Fibroblast of lung (primary cell): ENCODE measurements around the gene PALLD. TPM values are rescaled to one million over a fixed set of nuclear protein-coding genes. Genes with fewer than 3 reads are reported as not detected.

Experiments used
- DNase-seq, 2 donors: peaks; one replicate each; pipeline versions ENCODE4 v3.0.0 to v3.0.0-alpha.2; 2010; ENCODE audit warnings: low read depth in 2 of 2
- H2AFZ ChIP-seq: 2 replicates; pipeline ENCODE4 v1.5.1; 2012; ENCODE audit warnings: low read length, control low read depth, inconsistent platforms
- H3K27ac ChIP-seq: 2 replicates; pipeline ENCODE4 v1.5.1; 2011; ENCODE audit warnings: low read length, control low read depth; ENCODE audit not compliant: insufficient read depth
- H3K27me3 ChIP-seq: 2 replicates; pipeline ENCODE4 v1.5.1; 2011; ENCODE audit warnings: mild to moderate bottlenecking, low read length; ENCODE audit not compliant: control insufficient read depth, insufficient read depth
- H3K36me3 ChIP-seq: 2 replicates; pipeline ENCODE4 v1.5.1; 2011; ENCODE audit warnings: low read length; ENCODE audit not compliant: control insufficient read depth, insufficient read depth
- H3K4me1 ChIP-seq: 2 replicates; pipeline ENCODE4 v1.5.1; 2011; ENCODE audit warnings: low read length; ENCODE audit not compliant: control insufficient read depth, insufficient read depth; ENCODE audit errors: extremely low read depth
- H3K4me2 ChIP-seq: 2 replicates; pipeline ENCODE4 v1.5.1; 2011; ENCODE audit warnings: low read length, control low read depth; ENCODE audit not compliant: insufficient read depth; ENCODE audit errors: extremely low read depth
- H3K4me3 ChIP-seq, 4 experiments: fragments of 200-600 bp in 1 of 4; sonication (generic) in 1 of 4; replicated peaks in 1 of 4; 2 replicates each; pipeline ENCODE4 v1.5.1; 2011 to 2016; ENCODE audit warnings: low read length in 4 of 4, low read depth in 3 of 4, mild to moderate bottlenecking in 3 of 4, control low read depth in 2 of 4, inconsistent platforms in 1 of 4, mixed read lengths in 1 of 4; ENCODE audit not compliant: insufficient read depth in 1 of 4; ENCODE audit errors: control extremely low read depth in 1 of 4
- H3K79me2 ChIP-seq: 2 replicates; pipeline ENCODE4 v1.5.1; 2012; ENCODE audit warnings: mild to moderate bottlenecking, low read length, inconsistent platforms; ENCODE audit not compliant: control insufficient read depth, insufficient read depth
- H3K9ac ChIP-seq: 2 replicates; pipeline ENCODE4 v1.5.1; 2011; ENCODE audit warnings: mild to moderate bottlenecking, low read length, control low read depth; ENCODE audit not compliant: insufficient read depth
- H3K9me3 ChIP-seq: 2 replicates; pipeline ENCODE4 v1.5.1; 2012; ENCODE audit warnings: low read depth, low read length; ENCODE audit not compliant: control insufficient read depth, insufficient read depth
- H4K20me1 ChIP-seq: 2 replicates; pipeline ENCODE4 v1.5.1; 2011; ENCODE audit warnings: low read length; ENCODE audit not compliant: control insufficient read depth, insufficient read depth; ENCODE audit errors: extremely low read depth
- EZH2 ChIP-seq: IDR thresholded peaks from 2 replicates; pipeline ENCODE4 v1.5.1; 2012; ENCODE audit warnings: low read length, control low read depth, mild to moderate bottlenecking; ENCODE audit errors: missing control alignments
- polyA plus RNA-seq, 2 donors: library from polyadenylated mRNA; depleted of rRNA in 1 of 2; stranded (reverse) in 1 of 2; unstranded in 1 of 2; fragments of >200 nt; gene quantifications; 2 replicates each; pipeline ENCODE4 v1.2.1, GENCODE V29; 2011 to 2012; ENCODE audit warnings: missing spikeins in 1 of 2
- total RNA-seq: library from RNA; depleted of rRNA; stranded (reverse); fragments of >200 nt; gene quantifications from 2 replicates; pipeline ENCODE4 v1.2.1, GENCODE V29; 2014
- TF ChIP-seq, protein P1 (sequence below), 2 donors: IDR thresholded peaks in 1 of 2; conservative IDR thresholded peaks in 1 of 2; 1 replicate in 1 of 2; 2 replicates in 1 of 2; pipeline ENCODE4 v1.5.1; 2011 to 2012; ENCODE audit warnings: low read length in 2 of 2, control low read depth in 1 of 2, inconsistent platforms in 1 of 2, low read depth in 1 of 2, mild to moderate bottlenecking in 1 of 2

Gene PALLD
- total and polyA plus RNA-seq, 2 donors (not counting 1 experiment from before 2014, with no cell fraction given): 200 to 205 TPM

DNA sequence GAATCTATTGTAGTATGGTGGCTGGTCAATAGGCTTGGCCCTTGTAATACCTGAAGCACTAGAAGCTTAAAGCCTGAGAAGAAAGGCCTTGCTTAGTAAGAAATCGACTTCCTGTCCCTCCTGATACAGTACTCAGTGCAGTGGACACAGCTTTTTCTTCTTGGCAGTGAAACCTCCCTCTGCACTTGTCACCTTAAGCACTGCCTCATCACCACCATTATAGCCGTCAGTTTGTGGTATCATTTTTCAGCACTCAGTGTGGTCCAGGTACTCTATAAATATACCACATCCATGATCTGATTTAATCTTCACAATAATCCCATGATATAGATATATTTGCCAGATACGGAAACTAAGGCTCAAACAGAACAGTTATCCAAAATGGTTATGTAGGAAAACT is 75.2 kb downstream of the PALLD start:
- Histone ChIP-seq H3K27me3 (no peaks in the 10 kb centered on the region), H3K4me2 (no peak overlapping the region), H4K20me1 (no peaks in the 10 kb centered on the region), H3K36me3 (no peaks in the 10 kb centered on the region), H3K4me1 (no peaks in the 10 kb centered on the region), H2AFZ (no peak overlapping the region), H3K79me2 (no peaks in the 10 kb centered on the region), H3K27ac (no peak overlapping the region), H3K4me3 (no peak overlapping the region), H3K9me3 (no peaks in the 10 kb centered on the region), H3K9ac (no peak overlapping the region)
- TF ChIP-seq EZH2: no peak
- TF ChIP-seq, protein P1, sequence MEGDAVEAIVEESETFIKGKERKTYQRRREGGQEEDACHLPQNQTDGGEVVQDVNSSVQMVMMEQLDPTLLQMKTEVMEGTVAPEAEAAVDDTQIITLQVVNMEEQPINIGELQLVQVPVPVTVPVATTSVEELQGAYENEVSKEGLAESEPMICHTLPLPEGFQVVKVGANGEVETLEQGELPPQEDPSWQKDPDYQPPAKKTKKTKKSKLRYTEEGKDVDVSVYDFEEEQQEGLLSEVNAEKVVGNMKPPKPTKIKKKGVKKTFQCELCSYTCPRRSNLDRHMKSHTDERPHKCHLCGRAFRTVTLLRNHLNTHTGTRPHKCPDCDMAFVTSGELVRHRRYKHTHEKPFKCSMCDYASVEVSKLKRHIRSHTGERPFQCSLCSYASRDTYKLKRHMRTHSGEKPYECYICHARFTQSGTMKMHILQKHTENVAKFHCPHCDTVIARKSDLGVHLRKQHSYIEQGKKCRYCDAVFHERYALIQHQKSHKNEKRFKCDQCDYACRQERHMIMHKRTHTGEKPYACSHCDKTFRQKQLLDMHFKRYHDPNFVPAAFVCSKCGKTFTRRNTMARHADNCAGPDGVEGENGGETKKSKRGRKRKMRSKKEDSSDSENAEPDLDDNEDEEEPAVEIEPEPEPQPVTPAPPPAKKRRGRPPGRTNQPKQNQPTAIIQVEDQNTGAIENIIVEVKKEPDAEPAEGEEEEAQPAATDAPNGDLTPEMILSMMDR (conservative IDR thresholded peaks at IDR 0.05 in 1 of 2, IDR thresholded peaks at IDR 0.05 in 1 of 2; ENCODE audit: low read depth in 1 of 2, low read length in 2 of 2): no peak
- no peak for DNase-seq

DNA sequence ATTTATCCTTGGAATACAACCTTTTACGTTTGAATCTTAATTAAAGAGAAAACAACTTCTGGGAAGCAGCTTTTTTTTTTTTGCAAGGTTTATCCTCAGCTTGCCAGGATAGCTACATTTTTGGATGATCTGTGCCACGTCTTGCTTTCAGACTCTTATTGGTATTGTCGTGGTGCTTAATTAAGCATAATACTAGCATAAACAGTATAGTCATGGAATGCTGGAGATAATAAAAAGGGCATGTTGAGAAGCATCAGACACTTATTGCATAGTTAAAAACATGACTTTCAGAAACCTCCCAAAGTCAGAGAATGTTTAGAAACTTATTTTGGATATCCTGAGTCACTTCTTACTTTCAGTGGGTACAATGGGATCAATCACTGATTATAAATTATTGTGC is 77.0 kb downstream of the PALLD start:
- H3K4me1 ChIP-seq: no peaks in the 10 kb centered on the region
- no peaks in the 10 kb centered on the region for H4K20me1 ChIP-seq
- no peak overlapping the region for H3K27ac ChIP-seq
- no peak overlapping the region for H3K4me3 ChIP-seq
- DNase-seq: no peak
- H3K9ac ChIP-seq: no peak overlapping the region
- no peaks in the 10 kb centered on the region for H3K36me3 ChIP-seq
- H3K9me3 ChIP-seq: no peaks in the 10 kb centered on the region
- no peak overlapping the region for H3K4me2 ChIP-seq
- no peaks in the 10 kb centered on the region for H3K27me3 ChIP-seq
- no peaks in the 10 kb centered on the region for H3K79me2 ChIP-seq
- TF ChIP-seq, protein P1 (conservative IDR thresholded peaks at IDR 0.05 in 1 of 2, IDR thresholded peaks at IDR 0.05 in 1 of 2; ENCODE audit: low read depth in 1 of 2, low read length in 2 of 2): no peak
- no peak for TF ChIP-seq EZH2
- no peak overlapping the region for H2AFZ ChIP-seq

DNA sequence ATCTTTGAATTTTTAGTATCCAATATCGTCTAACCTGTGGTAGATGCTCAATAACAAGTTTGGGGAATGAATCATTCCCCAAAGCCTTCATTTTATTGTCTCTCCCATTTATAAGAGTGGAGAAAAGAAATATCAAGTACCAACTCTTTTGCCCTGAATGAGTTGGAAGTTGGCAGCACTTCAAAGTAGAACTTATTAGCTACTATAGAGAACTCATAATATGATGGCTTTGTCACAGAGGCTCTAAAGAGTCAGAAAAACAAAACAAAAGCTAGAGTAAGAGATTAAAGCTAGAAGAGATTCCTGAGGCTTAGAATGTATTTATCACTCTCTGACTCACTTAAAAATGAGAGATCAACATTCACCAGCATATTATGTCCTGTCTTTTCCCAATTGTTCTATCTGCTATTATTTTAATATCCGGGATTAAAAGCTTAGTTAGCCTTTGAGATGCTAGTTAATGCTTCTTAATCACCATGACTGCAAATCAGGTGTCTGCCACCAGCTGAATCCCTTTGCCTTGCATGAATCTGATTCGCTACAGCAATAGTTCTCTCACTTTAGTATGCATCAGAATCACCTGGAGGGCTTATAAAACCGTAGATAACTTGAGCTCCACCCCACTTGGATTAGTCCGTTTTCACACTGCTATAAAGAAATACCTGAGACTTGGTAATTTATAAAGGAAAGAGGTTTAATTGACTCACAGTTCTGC is 77.9 kb downstream of the PALLD start:
- Histone ChIP-seq H3K27me3 (no peaks in the 10 kb centered on the region), H3K9me3 (no peaks in the 10 kb centered on the region), H2AFZ (no peak overlapping the region), H3K36me3 (no peaks in the 10 kb centered on the region), H3K9ac (no peak overlapping the region), H3K4me1 (no peaks in the 10 kb centered on the region), H3K4me3 (no peak overlapping the region), H4K20me1 (no peaks in the 10 kb centered on the region), H3K79me2 (no peaks in the 10 kb centered on the region), H3K27ac (no peak overlapping the region), H3K4me2 (no peak overlapping the region)
- TF ChIP-seq EZH2: no peak
- TF ChIP-seq, protein P1 (conservative IDR thresholded peaks at IDR 0.05 in 1 of 2, IDR thresholded peaks at IDR 0.05 in 1 of 2; ENCODE audit: low read depth in 1 of 2, low read length in 2 of 2): no peak
- peak in 1 of 2 donors; percentile 84 for DNase-seq
